Effector CD8-positive, alpha-beta T cell (primary cell): Measurements from ENCODE around the gene OPA3.

Experiments
- DNase-seq: peaks from one replicate; lab custom pipeline; 2025; lab: John Stamatoyannopoulos, UW

Gene OPA3

GRCh38 chr19:45567609-45568008, 17.0 kb downstream of the OPA3 start:
- no peak for DNase-seq

- no peak for DNase-seq
Measured at GRCh38 chr19:45564131-45564780, 20.3 kb downstream of the OPA3 start.

DNA sequence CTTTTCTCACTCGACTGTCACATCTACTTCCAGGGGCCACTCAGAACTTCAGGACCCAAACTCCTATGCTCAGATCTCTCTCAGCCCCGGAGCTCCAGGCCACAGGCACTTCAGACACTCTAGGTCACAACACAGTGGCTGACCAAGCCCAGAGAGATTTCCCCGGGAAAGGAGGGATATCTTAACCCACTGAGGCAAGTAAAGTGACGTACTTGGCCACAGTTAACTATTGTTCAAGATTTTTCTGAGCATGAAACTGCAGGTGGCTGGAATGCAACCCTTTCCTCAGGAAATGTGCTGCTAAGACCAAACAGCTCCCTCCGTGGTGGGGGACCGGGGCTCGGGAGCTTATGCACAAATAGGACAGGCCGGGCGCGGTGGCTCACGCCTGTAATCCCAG, 23.9 kb downstream of the OPA3 start:
- DNase-seq, result no peak

DNA sequence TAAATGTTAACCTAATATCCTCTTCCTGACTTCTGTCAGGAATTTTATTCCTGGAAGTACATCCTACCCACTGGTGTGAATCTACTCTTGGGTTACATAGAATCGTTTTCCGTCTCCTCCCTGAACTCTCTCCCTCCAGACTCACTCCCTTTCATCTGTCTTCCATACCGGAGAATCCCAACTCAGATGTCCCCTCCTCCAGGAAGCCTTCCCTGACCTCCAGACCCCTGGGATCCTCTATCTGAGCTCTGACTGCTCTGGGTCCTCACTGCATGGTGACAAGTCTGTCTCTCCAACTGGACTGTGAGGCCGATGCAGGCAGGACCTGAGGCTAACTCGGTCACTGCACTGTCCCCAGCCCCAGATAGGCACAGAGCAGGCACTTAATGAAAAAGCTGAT, 24.6 kb downstream of the OPA3 start:
- no peak for DNase-seq

DNA sequence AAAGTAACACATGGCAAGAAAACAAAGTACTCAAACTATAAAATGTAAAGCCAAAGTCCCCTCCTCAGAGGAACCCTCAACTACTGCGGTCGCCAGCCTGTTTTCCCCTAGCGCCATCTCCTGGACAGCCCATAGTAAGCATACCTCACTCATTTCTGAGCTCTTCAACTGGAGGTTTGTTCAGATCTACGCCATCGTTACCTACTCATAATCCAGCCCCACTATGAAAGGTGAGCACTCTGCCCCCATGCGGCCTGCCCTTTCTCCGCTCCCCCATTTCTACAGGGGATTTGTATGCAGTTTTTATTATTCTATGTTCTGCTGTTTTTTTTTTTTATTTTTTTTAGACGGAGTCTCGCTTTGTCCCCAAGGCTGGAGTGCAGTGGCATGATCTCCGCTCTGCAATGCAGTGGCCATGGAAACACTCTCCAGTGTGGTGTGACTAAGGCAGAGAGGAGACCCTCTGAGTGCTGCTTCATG, 26.2 kb downstream of the OPA3 start:
- DNase-seq, result peak; percentile 62

DNA sequence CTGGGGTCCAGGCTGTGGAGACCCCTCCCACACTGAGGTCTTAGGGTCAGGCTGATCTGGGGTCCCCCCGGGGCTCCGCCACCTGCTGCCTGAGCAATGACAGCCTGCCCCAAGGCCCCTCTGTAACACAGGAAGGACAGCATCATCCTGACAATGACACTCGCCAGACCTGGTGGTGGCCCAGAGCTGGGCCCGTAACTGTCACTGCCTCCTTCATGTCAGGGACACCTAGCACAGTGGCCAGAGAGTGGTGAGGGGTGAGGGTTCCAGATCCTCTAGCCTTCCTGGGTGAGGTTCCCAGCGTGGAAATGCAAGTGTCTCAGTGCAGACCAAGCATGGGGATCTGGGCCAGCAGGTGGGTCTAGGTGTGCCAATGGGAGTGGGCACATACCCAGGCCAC, 27.8 kb downstream of the OPA3 start:
- no peak for DNase-seq

- no peak for DNase-seq
Measured at GRCh38 chr19:45554481-45554880, 30.1 kb downstream of the OPA3 start.

- no peak for DNase-seq
Measured at GRCh38 chr19:45553464-45553863, 31.1 kb downstream of the OPA3 start.

- no peak for DNase-seq
Measured at GRCh38 chr19:45547965-45548609, 36.5 kb downstream of the OPA3 start.

- no peak for DNase-seq
Measured at GRCh38 chr19:45547211-45547770, 37.3 kb downstream of the OPA3 start.

- no peak for DNase-seq
Measured at GRCh38 chr19:45542234-45542668, 42.4 kb downstream of the OPA3 start.

DNA sequence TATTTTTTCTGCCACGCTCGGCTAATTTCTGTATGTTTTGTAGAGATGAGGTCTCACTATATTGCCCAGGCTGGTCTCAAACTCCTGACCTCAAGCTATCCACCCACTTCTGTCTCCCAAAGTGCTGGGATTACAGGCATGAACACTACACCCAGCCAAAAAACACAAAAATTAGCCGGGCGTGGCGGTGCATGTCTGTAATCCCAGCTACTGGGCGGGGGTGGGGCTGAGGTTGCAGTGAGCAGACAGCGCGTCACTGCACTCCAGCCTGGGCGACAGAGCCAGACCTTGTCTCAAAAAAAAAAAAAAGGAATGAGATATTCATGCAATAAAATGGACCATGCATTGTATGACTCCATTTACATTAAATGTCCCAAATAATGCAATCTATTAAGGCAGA, 45.1 kb downstream of the OPA3 start:
- DNase-seq, result no peak

GRCh38 chr19:45531349-45531748, 53.3 kb downstream of the OPA3 start:
- DNase-seq, result no peak

DNA sequence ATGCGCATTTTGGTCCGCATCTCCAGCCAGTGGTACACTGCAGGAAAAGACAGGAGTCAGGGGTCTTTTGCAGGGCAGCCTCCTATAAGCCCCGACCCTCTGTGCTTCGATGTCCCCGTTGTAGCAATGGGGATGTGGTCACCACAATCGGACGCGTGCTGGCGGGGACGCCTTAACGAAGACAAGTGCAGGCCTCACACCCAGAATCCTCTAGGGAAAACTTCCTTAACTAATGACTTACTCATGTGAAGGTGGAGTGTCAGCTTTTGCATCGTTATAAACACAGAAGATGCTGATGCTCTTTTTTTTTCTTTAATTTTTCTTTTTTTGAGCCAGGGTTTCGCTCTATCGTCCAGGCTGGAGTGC, 55.2 kb downstream of the OPA3 start:
- DNase-seq, result no peak

GRCh38 chr19:45528744-45529419, 55.7 kb downstream of the OPA3 start:
- no peak for DNase-seq

GRCh38 chr19:45528149-45528743, 56.4 kb downstream of the OPA3 start:
- no peak for DNase-seq

GRCh38 chr19:45527731-45528130, 56.9 kb downstream of the OPA3 start:
- DNase-seq, result no peak

DNA sequence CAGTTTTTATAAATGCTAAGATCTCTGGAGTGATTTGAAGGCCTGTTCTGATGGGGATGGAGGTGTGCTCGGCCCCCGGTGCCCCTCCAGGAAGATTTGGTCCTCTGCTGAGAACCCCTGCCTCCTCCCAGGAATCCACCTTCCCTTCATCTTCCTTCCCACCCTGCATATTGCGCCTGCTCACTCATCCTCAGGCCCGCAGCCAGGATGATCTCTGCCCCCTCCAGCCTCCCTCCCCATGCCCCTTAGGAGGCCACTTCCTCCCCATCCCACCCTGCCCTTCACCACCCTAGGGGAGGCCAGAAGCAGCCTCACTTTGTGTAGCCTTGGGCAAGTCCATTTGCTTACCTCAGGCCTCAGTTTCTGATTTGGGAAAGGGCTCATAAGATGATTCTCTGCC, 57.6 kb downstream of the OPA3 start:
- DNase-seq, result no peak

- DNase-seq, result no peak
Measured at GRCh38 chr19:45526143-45526542, 58.5 kb downstream of the OPA3 start.

DNA sequence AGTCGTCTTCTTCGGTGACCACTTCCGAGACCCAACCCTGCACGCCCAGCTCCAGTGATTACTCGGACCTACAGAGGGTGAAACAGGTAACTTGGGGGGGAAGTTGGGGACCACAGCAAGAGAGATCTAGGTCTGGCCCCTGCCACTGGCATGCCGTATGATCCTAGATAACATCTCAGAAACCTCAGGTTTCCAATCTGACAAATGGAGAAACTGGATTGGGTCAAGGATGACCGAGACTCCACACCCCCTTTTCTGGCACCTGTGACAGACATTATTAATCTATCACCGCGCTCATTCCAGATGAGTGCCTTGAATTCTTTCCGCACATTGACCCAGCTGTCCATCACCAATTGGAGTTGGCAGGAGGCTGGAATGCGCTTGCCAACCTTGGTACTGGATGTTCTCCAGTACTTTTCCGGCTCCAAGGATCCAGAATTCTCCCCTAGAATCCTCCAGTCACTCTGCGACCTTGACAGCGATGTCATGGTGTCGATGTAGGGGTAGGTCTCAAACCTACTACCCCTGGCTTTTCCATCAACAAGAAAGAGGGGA, 60.0 kb downstream of the OPA3 start:
- no peak for DNase-seq

DNA sequence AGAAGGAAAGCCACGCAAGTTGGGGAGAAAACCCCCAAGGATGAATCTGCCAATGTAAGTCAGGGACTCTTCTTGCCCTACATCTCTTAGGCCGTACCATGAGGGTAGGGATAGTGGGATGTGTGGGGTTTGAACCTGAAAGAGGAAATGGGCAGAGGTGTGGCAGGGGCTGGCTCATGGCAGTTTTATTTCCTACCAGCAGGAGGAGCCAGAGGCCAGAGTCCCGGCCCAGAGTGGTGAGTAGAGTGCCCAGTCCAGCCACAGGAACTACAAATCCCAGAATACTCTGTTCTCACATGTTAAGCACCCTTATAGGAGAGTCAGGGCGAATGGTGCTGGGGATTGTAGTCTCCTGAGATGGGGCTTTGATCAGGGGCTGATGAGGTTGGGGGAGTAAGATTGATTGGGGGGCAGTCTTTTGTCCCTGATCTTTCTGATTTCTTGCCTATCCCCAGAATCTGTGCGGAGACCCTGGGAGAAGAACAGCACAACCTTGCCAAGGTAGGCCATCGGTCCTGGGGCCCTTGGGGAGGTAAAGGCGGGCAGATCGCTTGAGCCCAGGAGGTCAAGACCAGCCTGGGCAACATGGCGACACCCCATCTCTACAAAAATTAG, 60.9 kb downstream of the OPA3 start:
- DNase-seq, result peak; percentile 49
